Bronchial epithelial cell (primary cell): ENCODE results near the gene ITGA8. TPM values are rescaled to one million over a fixed set of nuclear protein-coding genes. Genes with fewer than 3 reads are reported as not detected.

Experiments used
- DNase-seq: peaks from one replicate; pipeline ENCODE4 v3.0.0-alpha.2; 2010; ENCODE audit warnings: low read depth
- FAIRE-seq: peaks from 2 replicates; lab custom pipeline; 2011; peaks lifted over from hg19 to GRCh38; lab: Jason Lieb, UNC
- H3K27me3 ChIP-seq: 2 replicates; pipeline ENCODE4 v1.5.1; 2011; ENCODE audit warnings: low read length; ENCODE audit not compliant: control insufficient read depth, insufficient read depth
- H3K36me3 ChIP-seq: 2 replicates; pipeline ENCODE4 v1.5.1; 2011; ENCODE audit warnings: low read length; ENCODE audit not compliant: control insufficient read depth, insufficient read depth
- H3K4me3 ChIP-seq: 2 replicates; pipeline ENCODE4 v1.5.1; 2011; ENCODE audit warnings: mild to moderate bottlenecking, low read depth, low read length, control low read depth
- total RNA-seq: library from RNA; depleted of rRNA; stranded (reverse); fragments of >200 nt; gene quantifications from 2 replicates; pipeline ENCODE4 v1.2.1, GENCODE V29; 2014
- TF ChIP-seq, protein P1 (sequence below): IDR thresholded peaks from 2 replicates; pipeline ENCODE4 v1.5.1; 2011; ENCODE audit warnings: mild to moderate bottlenecking, moderate library complexity, low read length, control low read depth, inconsistent platforms; ENCODE audit not compliant: insufficient read depth, severe bottlenecking

Gene ITGA8
- total RNA-seq, 1 donor from 2014 or later = under 0.01 TPM

DNA sequence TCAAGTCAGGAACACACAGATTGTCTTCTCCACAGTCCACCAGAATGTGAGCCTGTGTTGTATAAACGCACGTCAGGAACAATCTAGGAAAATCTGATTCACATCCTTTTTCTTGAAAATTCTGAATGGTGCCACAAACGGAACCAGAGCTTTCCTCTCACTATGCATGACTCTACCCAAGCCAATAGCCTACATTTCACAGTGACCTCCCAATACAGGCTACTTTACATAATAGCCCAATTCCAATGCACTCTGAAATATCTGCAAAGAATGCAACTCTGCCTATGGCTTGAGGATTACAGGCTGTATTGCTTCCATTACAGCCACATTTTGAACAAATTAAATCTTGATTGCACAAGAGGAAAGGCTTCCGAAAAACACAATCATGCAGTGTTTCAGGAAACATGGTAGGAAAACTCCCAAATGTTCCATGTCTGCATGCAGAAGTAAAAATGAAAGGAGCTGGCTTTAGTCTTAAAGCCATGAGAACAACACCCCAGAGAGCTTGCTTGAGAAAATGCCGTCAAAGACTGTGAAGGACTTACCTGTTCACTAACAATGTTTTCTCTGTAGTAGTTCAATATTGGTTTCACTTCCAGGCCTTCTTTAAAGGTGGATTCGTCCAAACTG lies 113.9 kb downstream of the ITGA8 start:
- TF ChIP-seq, protein P1, sequence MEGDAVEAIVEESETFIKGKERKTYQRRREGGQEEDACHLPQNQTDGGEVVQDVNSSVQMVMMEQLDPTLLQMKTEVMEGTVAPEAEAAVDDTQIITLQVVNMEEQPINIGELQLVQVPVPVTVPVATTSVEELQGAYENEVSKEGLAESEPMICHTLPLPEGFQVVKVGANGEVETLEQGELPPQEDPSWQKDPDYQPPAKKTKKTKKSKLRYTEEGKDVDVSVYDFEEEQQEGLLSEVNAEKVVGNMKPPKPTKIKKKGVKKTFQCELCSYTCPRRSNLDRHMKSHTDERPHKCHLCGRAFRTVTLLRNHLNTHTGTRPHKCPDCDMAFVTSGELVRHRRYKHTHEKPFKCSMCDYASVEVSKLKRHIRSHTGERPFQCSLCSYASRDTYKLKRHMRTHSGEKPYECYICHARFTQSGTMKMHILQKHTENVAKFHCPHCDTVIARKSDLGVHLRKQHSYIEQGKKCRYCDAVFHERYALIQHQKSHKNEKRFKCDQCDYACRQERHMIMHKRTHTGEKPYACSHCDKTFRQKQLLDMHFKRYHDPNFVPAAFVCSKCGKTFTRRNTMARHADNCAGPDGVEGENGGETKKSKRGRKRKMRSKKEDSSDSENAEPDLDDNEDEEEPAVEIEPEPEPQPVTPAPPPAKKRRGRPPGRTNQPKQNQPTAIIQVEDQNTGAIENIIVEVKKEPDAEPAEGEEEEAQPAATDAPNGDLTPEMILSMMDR = no peak
- Histone ChIP-seq H3K27me3 (no peaks in the 10 kb centered on the region), H3K36me3 (no peaks in the 10 kb centered on the region), H3K4me3 (no peak overlapping the region)
- no peak for DNase-seq
- FAIRE-seq = no peak

DNA sequence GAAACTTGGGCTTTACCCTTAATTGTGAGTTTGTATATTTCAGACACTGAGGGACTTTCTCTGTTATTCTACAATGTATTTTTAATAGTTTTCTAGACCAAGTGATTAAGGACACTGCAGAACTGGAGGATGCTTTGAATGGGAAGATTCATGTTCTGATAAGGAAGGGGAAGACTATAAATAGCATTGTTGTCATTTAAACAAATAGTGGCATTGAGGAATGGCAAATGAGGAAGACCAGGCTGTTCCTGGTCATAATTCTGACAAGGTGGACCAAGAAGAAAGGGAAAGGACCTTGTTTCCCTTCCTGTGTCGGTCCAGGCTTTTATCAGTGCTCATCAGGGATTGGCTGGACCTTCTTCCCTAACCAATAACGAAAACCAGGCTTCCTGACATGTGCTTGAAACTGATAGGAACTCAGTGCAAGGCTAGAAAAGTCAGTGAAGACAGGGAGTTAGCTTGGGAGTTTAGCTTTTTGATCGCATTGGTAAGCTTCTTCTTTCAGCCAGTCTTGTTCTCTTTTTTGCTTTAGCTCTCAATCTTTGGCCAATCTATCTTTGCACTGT lies 116.2 kb downstream of the ITGA8 start:
- Histone ChIP-seq H3K36me3 (no peaks in the 10 kb centered on the region), H3K4me3 (no peak overlapping the region), H3K27me3 (no peaks in the 10 kb centered on the region)
- TF ChIP-seq, protein P1 = no peak
- FAIRE-seq (no peak), DNase-seq (no peak)

DNA sequence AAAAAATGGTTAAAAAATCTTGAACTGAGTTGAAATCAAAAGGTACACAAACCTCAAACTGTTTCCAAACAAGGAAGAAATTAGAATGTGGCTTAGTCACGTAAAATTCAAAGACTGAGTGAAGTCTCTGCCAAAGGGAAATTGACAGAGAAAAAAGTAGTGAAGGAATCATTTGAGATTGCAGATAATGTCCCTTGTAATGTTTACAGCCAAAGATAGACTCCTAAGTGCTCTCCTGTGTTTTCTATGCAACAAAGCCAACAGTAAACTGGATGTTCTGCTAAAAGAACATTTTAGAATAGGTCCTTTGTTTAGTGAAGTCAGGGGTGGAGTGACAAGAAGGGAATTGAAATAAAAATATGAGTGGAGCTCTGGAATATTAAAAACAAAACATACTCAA lies 117.9 kb downstream of the ITGA8 start:
- TF ChIP-seq, protein P1 = no peak
- Histone ChIP-seq H3K27me3 (no peaks in the 10 kb centered on the region), H3K4me3 (no peak overlapping the region), H3K36me3 (no peaks in the 10 kb centered on the region)
- no peak for DNase-seq
- FAIRE-seq = no peak

DNA sequence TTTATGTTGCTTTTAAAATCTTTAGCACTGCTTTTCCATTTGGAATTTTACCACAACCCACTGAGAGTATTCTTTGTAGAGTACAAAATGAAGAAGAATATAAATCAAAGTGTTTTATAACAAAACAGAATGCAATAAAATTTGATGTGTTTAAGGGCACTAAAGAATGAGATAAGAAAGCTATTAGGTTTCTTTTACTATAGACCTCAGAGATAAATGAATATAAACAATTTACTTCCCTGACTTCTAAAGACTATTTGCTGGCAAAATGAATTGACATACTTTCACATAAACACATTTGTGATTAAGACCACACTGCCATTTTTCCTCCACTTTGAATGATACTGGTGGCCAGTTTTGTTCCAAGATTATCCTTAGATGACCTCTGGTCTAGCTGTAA lies 124.5 kb downstream of the ITGA8 start:
- no peaks in the 10 kb centered on the region for H3K27me3 ChIP-seq
- H3K36me3 ChIP-seq = no peaks in the 10 kb centered on the region
- TF ChIP-seq, protein P1 = no peak
- no peak for DNase-seq
- no peak overlapping the region for H3K4me3 ChIP-seq
- no peak for FAIRE-seq

DNA sequence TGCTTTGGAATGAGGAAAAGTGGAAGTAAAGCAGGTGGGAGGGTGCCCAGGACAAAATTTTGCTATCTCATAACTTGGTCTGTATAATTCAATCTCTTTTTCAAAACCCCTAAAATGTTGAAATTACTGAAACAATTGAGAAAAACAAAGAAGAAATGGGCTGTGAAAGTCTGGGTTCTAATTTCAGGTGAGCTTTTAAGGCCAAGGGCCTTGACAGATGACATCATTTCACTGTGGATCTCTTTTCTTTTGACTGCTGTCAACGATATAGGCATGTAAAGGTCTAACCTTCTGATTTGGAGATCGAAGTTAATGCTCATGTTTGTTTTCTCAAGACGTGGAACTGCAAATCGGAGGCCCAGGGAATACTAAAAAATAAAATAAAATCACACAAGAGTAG lies 127.8 kb downstream of the ITGA8 start:
- Histone ChIP-seq H3K36me3 (no peaks in the 10 kb centered on the region), H3K4me3 (no peak overlapping the region), H3K27me3 (no peaks in the 10 kb centered on the region)
- TF ChIP-seq, protein P1 = no peak
- no peak for DNase-seq
- no peak for FAIRE-seq

DNA sequence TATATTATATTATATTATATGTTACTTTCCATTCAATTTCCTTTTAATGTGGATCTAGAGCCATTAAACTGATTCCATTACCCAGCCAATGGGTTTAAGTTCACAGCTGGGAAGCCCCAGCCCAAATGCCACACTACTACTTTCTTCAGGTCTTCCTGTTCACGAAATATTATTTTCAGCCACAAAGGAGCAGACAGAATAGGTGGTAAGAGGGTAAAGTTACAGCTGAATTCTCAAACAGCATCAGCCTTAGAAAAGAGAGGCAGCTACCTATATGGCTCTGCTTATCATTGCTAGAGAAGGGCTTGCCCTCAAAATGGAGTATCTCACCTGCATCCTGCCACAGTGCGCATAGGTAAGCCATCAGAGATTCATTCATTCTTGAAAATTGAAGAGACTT lies 128.3 kb downstream of the ITGA8 start:
- DNase-seq (no peak), FAIRE-seq (no peak)
- TF ChIP-seq, protein P1 = no peak
- Histone ChIP-seq H3K4me3 (no peak overlapping the region), H3K27me3 (no peaks in the 10 kb centered on the region), H3K36me3 (no peaks in the 10 kb centered on the region)
